Stimulated activated CD4-positive, alpha-beta T cell treated with anti-CD3 and anti-CD28 coated beads, Interleukin-1b, Interleukin-23, amount 100 ng/mL, for 48 hours (primary cell): ENCODE results near the gene ZKSCAN5.
A peak's percentile ranks its signal among the peaks of the same experiment; 100 is the strongest.
"Not testable (repeated sequence)": the region's sequence is repeated elsewhere in the genome, so short reads cannot be mapped to it uniquely, and the experiment has no call there.

ENCODE experiments used
- DNase-seq: peaks from one replicate; pipeline ENCODE4 v3.0.0-alpha.2; 2020

The ZKSCAN5 gene

DNA sequence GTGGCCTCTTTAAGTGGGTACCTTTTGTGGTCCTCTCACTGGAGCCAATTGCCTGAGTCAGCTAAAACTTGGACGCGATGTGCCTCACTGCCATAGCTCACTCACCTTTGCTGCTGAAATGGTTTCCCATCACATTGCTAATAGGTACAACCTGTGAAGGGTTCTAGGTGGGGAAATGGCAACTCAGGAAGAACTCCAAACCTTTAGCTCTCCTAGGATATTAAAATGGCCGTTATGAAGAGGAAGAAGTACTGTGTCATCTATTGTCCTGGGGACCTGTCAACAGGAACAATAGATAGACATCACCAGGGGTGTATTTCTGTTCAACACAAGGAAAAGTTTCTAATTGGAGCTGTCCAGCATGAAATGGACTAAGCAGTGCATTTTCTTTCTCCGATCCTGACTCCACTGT, 52.7 kb downstream of the ZKSCAN5 start:
- DNase-seq: no peak

- no peak for DNase-seq
Observed at GRCh38 chr7:99557940-99558305, 53.5 kb downstream of the ZKSCAN5 start.

DNA sequence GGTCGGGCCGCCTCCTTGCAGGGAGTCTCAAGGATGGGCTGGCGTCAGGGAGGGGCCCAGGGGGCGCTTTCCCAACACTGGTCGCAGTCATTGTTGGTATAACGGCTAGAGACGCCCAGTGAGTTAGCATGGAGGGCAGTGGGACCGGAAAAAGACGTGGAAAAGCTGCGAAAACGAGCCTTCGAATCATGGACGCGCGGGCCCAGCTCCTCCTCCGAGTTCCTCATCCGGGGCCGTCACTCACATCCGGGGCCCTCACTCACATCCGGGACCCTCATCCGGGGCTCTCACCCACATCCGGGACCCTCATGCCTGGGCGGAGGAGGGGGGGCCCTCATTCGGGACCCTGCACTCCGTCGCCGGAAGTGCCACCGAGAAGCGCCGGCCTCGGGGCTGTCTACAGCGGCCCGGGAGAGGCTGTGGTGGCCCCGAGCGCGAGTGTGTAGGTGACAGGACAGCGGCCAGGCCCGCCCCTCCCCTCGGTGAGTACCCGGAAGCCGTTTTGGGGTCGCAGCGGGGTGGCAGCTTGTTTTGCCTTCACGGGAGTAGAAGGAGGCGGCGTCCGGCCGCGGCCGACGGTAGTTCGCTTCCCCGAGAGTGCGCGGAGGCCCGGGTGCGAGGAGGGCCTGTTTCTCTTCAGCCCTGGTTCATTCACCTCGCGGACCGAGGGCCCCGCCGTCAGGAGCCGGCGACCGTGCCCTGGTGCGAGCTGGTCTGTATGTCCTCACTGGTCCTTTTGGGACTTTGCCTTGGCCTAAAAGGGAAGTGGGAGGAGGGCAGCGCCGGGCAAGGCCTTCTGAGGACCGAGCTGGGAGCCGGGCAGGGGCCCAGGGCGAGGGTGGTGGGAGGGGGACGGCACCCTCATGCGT, 54.1 kb downstream of the ZKSCAN5 start, which contains the start of gene ZNF655:
ZNF655 (plus strand) TSS at position 337 of the 869 bp plus-strand sequence. CDS start 1,918 bp downstream, outside the sequence.
- peak; percentile 89 for DNase-seq

GRCh38 chr7:99559175-99559915, 54.9 kb downstream of the ZKSCAN5 start:
- DNase-seq: no peak

- DNase-seq: no peak
Observed at GRCh38 chr7:99560834-99561736, 56.6 kb downstream of the ZKSCAN5 start.

DNA sequence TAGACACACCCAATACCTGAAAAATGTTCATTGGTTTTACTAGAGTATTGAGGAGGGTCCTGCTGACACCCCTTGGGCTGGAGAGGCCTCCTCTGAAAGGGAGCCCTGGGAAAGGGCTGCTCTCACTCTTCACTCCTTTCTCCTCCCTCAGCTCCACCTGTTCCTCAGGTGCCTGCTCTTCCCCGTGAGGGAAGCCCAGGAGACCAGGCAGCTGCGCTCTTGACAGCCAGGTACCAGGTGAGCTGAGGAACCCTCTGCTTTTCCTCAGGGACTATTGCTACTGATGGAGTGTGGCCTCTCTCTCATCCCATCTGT, 57.2 kb downstream of the ZKSCAN5 start:
- DNase-seq: no peak

- no peak for DNase-seq
Observed at GRCh38 chr7:99562114-99562784, 57.8 kb downstream of the ZKSCAN5 start.

DNA sequence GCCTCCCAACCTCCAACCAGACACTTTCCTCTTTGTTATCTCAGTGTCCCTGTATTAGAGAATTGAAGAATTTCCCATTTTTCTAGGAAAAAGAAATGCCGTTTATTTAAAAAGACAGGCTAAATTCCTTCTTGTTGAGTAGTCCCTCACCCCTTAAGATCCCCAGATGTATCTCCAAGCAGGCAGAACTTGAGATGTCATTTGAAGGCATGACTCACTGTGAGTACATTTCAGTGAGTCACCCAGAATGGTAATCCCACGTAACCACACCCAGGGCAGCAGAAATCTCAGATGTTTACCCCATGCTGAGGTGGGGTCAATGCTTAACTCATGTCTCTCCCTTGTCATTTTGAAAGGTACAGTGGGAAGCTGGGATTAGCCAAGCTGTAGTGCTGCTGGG, 58.4 kb downstream of the ZKSCAN5 start:
- DNase-seq: peak; percentile 63

GRCh38 chr7:99563650-99564049, 59.2 kb downstream of the ZKSCAN5 start:
- DNase-seq: no peak

DNA sequence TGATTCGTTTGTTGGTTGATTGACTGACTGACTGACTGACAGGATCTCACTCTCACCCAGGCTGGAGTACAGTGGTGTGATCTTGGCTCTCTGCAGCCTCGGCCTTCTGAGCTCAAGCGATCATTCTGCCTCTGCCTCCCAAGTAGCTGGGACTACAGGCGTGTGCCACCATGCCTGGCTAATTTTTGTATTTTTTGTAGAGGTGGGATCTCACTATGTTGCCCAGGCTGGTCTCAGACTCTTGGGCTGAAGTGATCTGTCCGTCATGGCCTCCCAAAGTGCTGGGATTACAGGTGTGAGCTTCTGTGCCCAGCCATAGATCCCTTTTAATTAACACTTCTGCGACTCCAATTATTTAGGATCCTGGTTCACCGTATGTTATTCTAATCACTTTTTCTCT, 64.3 kb downstream of the ZKSCAN5 start:
- DNase-seq: not testable (repeated sequence)

GRCh38 chr7:99571768-99572167, 67.3 kb downstream of the ZKSCAN5 start:
- no peak for DNase-seq

- DNase-seq: no peak
Observed at GRCh38 chr7:99573257-99573656, 68.8 kb downstream of the ZKSCAN5 start.

DNA sequence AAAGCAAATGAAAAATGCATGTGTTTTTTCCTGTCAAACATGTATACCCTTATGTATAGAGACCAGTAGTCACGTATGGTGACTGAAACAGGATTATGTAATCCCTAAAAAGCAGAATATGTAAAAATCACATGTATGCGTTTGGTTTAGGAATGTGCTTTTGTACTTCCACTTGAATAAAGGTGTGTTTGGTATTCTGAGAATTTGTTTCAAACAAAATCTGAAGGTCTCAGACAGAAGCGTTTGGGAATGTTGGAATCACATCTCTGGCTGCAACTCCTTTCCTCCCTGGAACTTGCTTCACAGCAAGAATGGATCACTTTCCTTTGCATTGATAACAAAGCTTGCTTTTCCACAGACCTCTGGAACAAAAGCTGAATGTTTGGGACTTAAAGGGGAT, 71.8 kb downstream of the ZKSCAN5 start:
- DNase-seq: no peak

GRCh38 chr7:99579281-99579955, 75.0 kb downstream of the ZKSCAN5 start:
- no peak for DNase-seq

- peak; percentile 36 for DNase-seq
Observed at GRCh38 chr7:99579956-99580777, 75.7 kb downstream of the ZKSCAN5 start.

DNA sequence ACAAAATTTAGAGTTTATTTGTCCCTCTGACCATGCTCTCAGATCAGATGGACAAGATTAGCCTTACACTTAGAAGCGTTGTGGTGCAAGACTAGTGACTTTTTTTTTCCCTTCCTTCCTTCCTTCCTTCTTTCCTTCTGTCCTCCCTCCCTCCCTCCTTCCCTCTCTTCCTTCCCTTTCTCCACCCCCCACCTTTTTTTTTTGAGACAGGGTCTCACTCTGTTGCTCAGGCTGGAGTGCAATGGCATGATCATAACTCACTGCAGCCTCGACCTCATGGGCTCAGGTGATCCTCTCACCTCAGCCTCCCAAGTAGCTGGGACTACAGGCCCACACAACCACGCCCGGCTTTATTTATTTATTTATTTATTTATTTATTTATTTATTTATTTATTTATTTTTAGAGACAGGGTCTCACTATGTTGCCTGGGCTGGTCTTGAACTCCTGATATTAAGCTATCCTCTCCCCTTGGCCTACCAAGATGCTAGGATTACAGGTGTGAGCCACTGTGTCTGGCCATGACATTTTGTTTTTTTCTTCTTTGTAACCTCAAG, 76.4 kb downstream of the ZKSCAN5 start:
- DNase-seq: not testable (repeated sequence)
